ENCODE data around the gene GALNT7.
A peak's percentile ranks its signal among the peaks of the same experiment; 100 is the strongest.

GALNT7 gene

GRCh38 chr4:173291899-173292298 lies 123.3 kb downstream of the GALNT7 start:
- Histone ChIP-seq H3K79me1 (ENCODE audit: low read depth, low read length) (no peaks in the 10 kb centered on the region), H3K27ac (replicated peaks; ENCODE audit: low read length) (no peak overlapping the region), H3K27me3 (ENCODE audit: control insufficient read depth in 3 of 3, insufficient read depth in 3 of 3, low read depth in 1 of 3, low read length in 3 of 3) (no peaks in the 10 kb centered on the region), H2AFZ (ENCODE audit: low read length) (no peak overlapping the region), H3K4ac (ENCODE audit: low read length) (no peak overlapping the region), H3K36me3 (replicated peaks in 1 of 2; ENCODE audit: control insufficient read depth in 2 of 2, insufficient read depth in 2 of 2, low read length in 2 of 2) (peaks cover 0 to 17% of the 10 kb centered on the region in 2 donors), H3K4me2 (ENCODE audit: insufficient read depth, low read length, poor library complexity, severe bottlenecking) (no peak overlapping the region), H3K18ac (ENCODE audit: low read length) (no peak overlapping the region), H2AK5ac (ENCODE audit: low read depth, low read length) (no peak overlapping the region), H2BK120ac (ENCODE audit: low read depth, low read length) (no peak overlapping the region), H3K9me3 (replicated peaks in 1 of 2; ENCODE audit: control insufficient read depth in 2 of 2, insufficient read depth in 1 of 2, low read depth in 1 of 2, low read length in 2 of 2) (peaks cover 4 to 10% of the 10 kb centered on the region in 2 donors), H3K14ac (ENCODE audit: low read length) (no peak overlapping the region), H2BK5ac (ENCODE audit: low read length) (no peak overlapping the region), H2BK12ac (ENCODE audit: low read length) (no peak overlapping the region), H2BK15ac (ENCODE audit: low read length) (no peak overlapping the region), H4K91ac (ENCODE audit: low read depth, low read length, poor library complexity) (no peak overlapping the region), H3K23ac (ENCODE audit: low read depth, low read length, poor library complexity) (no peak overlapping the region), H3K4me1 (ENCODE audit: control insufficient read depth in 2 of 2, insufficient read depth in 1 of 2, low read depth in 1 of 2, low read length in 2 of 2) (no peaks in the 10 kb centered on the region), H3K4me3 (ENCODE audit: low read length in 2 of 2) (no peak overlapping the region), H3K9ac (ENCODE audit: low read depth, low read length, poor library complexity) (no peak overlapping the region), H4K8ac (ENCODE audit: low read depth, low read length) (no peak overlapping the region)
- DNase-seq (ENCODE audit: low spot score): no peak
- no CpG with 5 or more reads among the region's 5 CpGs for WGBS, 2 donors (ENCODE audit: extremely low coverage in 2 of 2, insufficient read length in 2 of 2, insufficient replicate concordance in 1 of 2)

- H3K4me1 ChIP-seq (ENCODE audit: control insufficient read depth in 2 of 2, insufficient read depth in 1 of 2, low read depth in 1 of 2, low read length in 2 of 2): no peaks in the 10 kb centered on the region
- peak overlapping the region; percentile 82 for H3K18ac ChIP-seq (ENCODE audit: low read length)
- H2BK12ac ChIP-seq (ENCODE audit: low read length): no peak overlapping the region
- H3K4me2 ChIP-seq (ENCODE audit: insufficient read depth, low read length, poor library complexity, severe bottlenecking): no peak overlapping the region
- no peak overlapping the region for H3K14ac ChIP-seq (ENCODE audit: low read length)
- no peak overlapping the region for H4K8ac ChIP-seq (ENCODE audit: low read depth, low read length)
- H2AK5ac ChIP-seq (ENCODE audit: low read depth, low read length): no peak overlapping the region
- H2BK120ac ChIP-seq (ENCODE audit: low read depth, low read length): no peak overlapping the region
- DNase-seq (ENCODE audit: low spot score): no peak
- peaks cover 0 to 30% of the 10 kb centered on the region in 2 donors for H3K36me3 ChIP-seq (replicated peaks in 1 of 2; ENCODE audit: control insufficient read depth in 2 of 2, insufficient read depth in 2 of 2, low read length in 2 of 2)
- H3K9me3 ChIP-seq (replicated peaks in 1 of 2; ENCODE audit: control insufficient read depth in 2 of 2, insufficient read depth in 1 of 2, low read depth in 1 of 2, low read length in 2 of 2): peaks cover 0 to 3% of the 10 kb centered on the region in 2 donors
- no peaks in the 10 kb centered on the region for H3K79me1 ChIP-seq (ENCODE audit: low read depth, low read length)
- no peak overlapping the region for H4K91ac ChIP-seq (ENCODE audit: low read depth, low read length, poor library complexity)
- no peak overlapping the region for H2BK5ac ChIP-seq (ENCODE audit: low read length)
- no peak overlapping the region for H2BK15ac ChIP-seq (ENCODE audit: low read length)
- H3K27ac ChIP-seq (replicated peaks; ENCODE audit: low read length): no peak overlapping the region
- H3K27me3 ChIP-seq (ENCODE audit: control insufficient read depth in 3 of 3, insufficient read depth in 3 of 3, low read depth in 1 of 3, low read length in 3 of 3): no peaks in the 10 kb centered on the region
- WGBS, 2 donors (ENCODE audit: extremely low coverage in 2 of 2, insufficient read length in 2 of 2, insufficient replicate concordance in 1 of 2): no CpG with 5 or more reads among the region's 7 CpGs
- no peak overlapping the region for H3K4ac ChIP-seq (ENCODE audit: low read length)
- H3K23ac ChIP-seq (ENCODE audit: low read depth, low read length, poor library complexity): peak overlapping the region; percentile 78
- no peak overlapping the region for H3K4me3 ChIP-seq (ENCODE audit: low read length in 2 of 2)
- no peak overlapping the region for H2AFZ ChIP-seq (ENCODE audit: low read length)
- H3K9ac ChIP-seq (ENCODE audit: low read depth, low read length, poor library complexity): peak overlapping the region; percentile 24
Observed at GRCh38 chr4:173293663-173294062, 125.1 kb downstream of the GALNT7 start.

GRCh38 chr4:173294444-173294843 lies 125.8 kb downstream of the GALNT7 start:
- Histone ChIP-seq H3K9me3 (replicated peaks in 1 of 2; ENCODE audit: control insufficient read depth in 2 of 2, insufficient read depth in 1 of 2, low read depth in 1 of 2, low read length in 2 of 2) (no peaks in the 10 kb centered on the region), H4K8ac (ENCODE audit: low read depth, low read length) (no peak overlapping the region), H2AFZ (ENCODE audit: low read length) (no peak overlapping the region), H3K27me3 (ENCODE audit: control insufficient read depth in 3 of 3, insufficient read depth in 3 of 3, low read depth in 1 of 3, low read length in 3 of 3) (no peaks in the 10 kb centered on the region), H3K4ac (ENCODE audit: low read length) (no peak overlapping the region), H3K18ac (ENCODE audit: low read length) (no peak overlapping the region), H2AK5ac (ENCODE audit: low read depth, low read length) (no peak overlapping the region), H3K4me1 (ENCODE audit: control insufficient read depth in 2 of 2, insufficient read depth in 1 of 2, low read depth in 1 of 2, low read length in 2 of 2) (no peaks in the 10 kb centered on the region), H2BK12ac (ENCODE audit: low read length) (no peak overlapping the region), H3K4me2 (ENCODE audit: insufficient read depth, low read length, poor library complexity, severe bottlenecking) (no peak overlapping the region), H3K79me1 (ENCODE audit: low read depth, low read length) (no peaks in the 10 kb centered on the region), H4K91ac (ENCODE audit: low read depth, low read length, poor library complexity) (no peak overlapping the region), H2BK5ac (ENCODE audit: low read length) (no peak overlapping the region), H2BK120ac (ENCODE audit: low read depth, low read length) (no peak overlapping the region), H3K23ac (ENCODE audit: low read depth, low read length, poor library complexity) (no peak overlapping the region), H2BK15ac (ENCODE audit: low read length) (no peak overlapping the region), H3K4me3 (ENCODE audit: low read length in 2 of 2) (no peak overlapping the region), H3K9ac (ENCODE audit: low read depth, low read length, poor library complexity) (no peak overlapping the region), H3K14ac (ENCODE audit: low read length) (no peak overlapping the region), H3K27ac (replicated peaks; ENCODE audit: low read length) (no peak overlapping the region), H3K36me3 (replicated peaks in 1 of 2; ENCODE audit: control insufficient read depth in 2 of 2, insufficient read depth in 2 of 2, low read length in 2 of 2) (peaks cover 0 to 30% of the 10 kb centered on the region in 2 donors)
- no peak for DNase-seq (ENCODE audit: low spot score)
- WGBS, 2 donors (ENCODE audit: extremely low coverage in 2 of 2, insufficient read length in 2 of 2, insufficient replicate concordance in 1 of 2): no CpG with 5 or more reads among the region's 1 CpG

GRCh38 chr4:173301518-173302201 lies 133.0 kb downstream of the GALNT7 start:
- no peak overlapping the region for H3K4ac ChIP-seq (ENCODE audit: low read length)
- no peak overlapping the region for H2AFZ ChIP-seq (ENCODE audit: low read length)
- no CpG with 5 or more reads among the region's 5 CpGs for WGBS, 2 donors (ENCODE audit: extremely low coverage in 2 of 2, insufficient read length in 2 of 2, insufficient replicate concordance in 1 of 2)
- no peak overlapping the region for H3K23ac ChIP-seq (ENCODE audit: low read depth, low read length, poor library complexity)
- peaks cover 0 to 5% of the 10 kb centered on the region in 2 donors for H3K9me3 ChIP-seq (replicated peaks in 1 of 2; ENCODE audit: control insufficient read depth in 2 of 2, insufficient read depth in 1 of 2, low read depth in 1 of 2, low read length in 2 of 2)
- no peaks in the 10 kb centered on the region for H3K27me3 ChIP-seq (ENCODE audit: control insufficient read depth in 3 of 3, insufficient read depth in 3 of 3, low read depth in 1 of 3, low read length in 3 of 3)
- no peak overlapping the region for H3K14ac ChIP-seq (ENCODE audit: low read length)
- no peak for DNase-seq (ENCODE audit: low spot score)
- H3K79me1 ChIP-seq (ENCODE audit: low read depth, low read length): peaks cover 1% of the 10 kb centered on the region
- H3K27ac ChIP-seq (replicated peaks; ENCODE audit: low read length): no peak overlapping the region
- no peak overlapping the region for H4K8ac ChIP-seq (ENCODE audit: low read depth, low read length)
- peaks cover 0 to 50% of the 10 kb centered on the region in 2 donors for H3K36me3 ChIP-seq (replicated peaks in 1 of 2; ENCODE audit: control insufficient read depth in 2 of 2, insufficient read depth in 2 of 2, low read length in 2 of 2)
- no peak overlapping the region for H4K91ac ChIP-seq (ENCODE audit: low read depth, low read length, poor library complexity)
- no peak overlapping the region for H3K18ac ChIP-seq (ENCODE audit: low read length)
- H3K4me3 ChIP-seq (ENCODE audit: low read length in 2 of 2): no peak overlapping the region
- H3K9ac ChIP-seq (ENCODE audit: low read depth, low read length, poor library complexity): no peak overlapping the region
- H3K4me2 ChIP-seq (ENCODE audit: insufficient read depth, low read length, poor library complexity, severe bottlenecking): no peak overlapping the region
- no peak overlapping the region for H2BK120ac ChIP-seq (ENCODE audit: low read depth, low read length)
- H2AK5ac ChIP-seq (ENCODE audit: low read depth, low read length): no peak overlapping the region
- H2BK15ac ChIP-seq (ENCODE audit: low read length): no peak overlapping the region
- H2BK5ac ChIP-seq (ENCODE audit: low read length): no peak overlapping the region
- H3K4me1 ChIP-seq (ENCODE audit: control insufficient read depth in 2 of 2, insufficient read depth in 1 of 2, low read depth in 1 of 2, low read length in 2 of 2): no peaks in the 10 kb centered on the region
- no peak overlapping the region for H2BK12ac ChIP-seq (ENCODE audit: low read length)

Data from neuronal stem cell (in vitro differentiated cells).